GM21447 (cell line): ENCODE results near the gene TSPAN31.

Experiments
- ATAC-seq: cut with Tn5 transposase; IDR thresholded peaks from one replicate; pipeline ENCODE4 v1.9.1; 2021; ENCODE audit not compliant: unreplicated experiment

TSPAN31 gene

GRCh38 chr12:57751788-57752667 is 7.2 kb downstream of the TSPAN31 start, which contains the start of gene CDK4:
CDK4 (minus strand) TSS chr12:57752310; CDS start chr12:57751717, 593 bp downstream.
- ATAC-seq = peak; percentile 60

GRCh38 chr12:57752668-57753000 is 7.8 kb downstream of the TSPAN31 start:
- ATAC-seq = no peak

- no peak for ATAC-seq
Observed at GRCh38 chr12:57753756-57754337, 9.0 kb downstream of the TSPAN31 start.

GRCh38 chr12:57754411-57755193 is 9.8 kb downstream of the TSPAN31 start, which contains the start of gene MARCHF9:
MARCHF9 (plus strand) TSS chr12:57755103; CDS start chr12:57755529, 426 bp downstream.
- peak; percentile 37 for ATAC-seq

- ATAC-seq = no peak
Observed at GRCh38 chr12:57755194-57755453, 10.3 kb downstream of the TSPAN31 start.

GRCh38 chr12:57755454-57756372 is 10.9 kb downstream of the TSPAN31 start:
- ATAC-seq = no peak

- peak; percentile 24 for ATAC-seq
Observed at GRCh38 chr12:57756406-57757341, 11.8 kb downstream of the TSPAN31 start.

- ATAC-seq = no peak
Observed at GRCh38 chr12:57757771-57758170, 12.9 kb downstream of the TSPAN31 start.

GRCh38 chr12:57758552-57759359 is 13.9 kb downstream of the TSPAN31 start:
- no peak for ATAC-seq

- no peak for ATAC-seq
Observed at GRCh38 chr12:57759360-57759980, 14.6 kb downstream of the TSPAN31 start.

GRCh38 chr12:57760347-57760982 is 15.6 kb downstream of the TSPAN31 start:
- no peak for ATAC-seq

- no peak for ATAC-seq
Observed at GRCh38 chr12:57761391-57761998, 16.7 kb downstream of the TSPAN31 start.

GRCh38 chr12:57762463-57762862 is 17.6 kb downstream of the TSPAN31 start:
- ATAC-seq = no peak

- no peak for ATAC-seq
Observed at GRCh38 chr12:57763881-57764661, 19.2 kb downstream of the TSPAN31 start.

GRCh38 chr12:57764662-57765002 is 19.8 kb downstream of the TSPAN31 start:
- ATAC-seq = no peak

GRCh38 chr12:57765003-57765697 is 20.3 kb downstream of the TSPAN31 start:
- no peak for ATAC-seq
